Ovary (tissue), 9 donors: ENCODE results near the gene ITPR1. TPM values are rescaled to one million over a fixed set of nuclear protein-coding genes. Genes with fewer than 3 reads are reported as not detected.

Experiments
- DNase-seq, 5 donors: peaks; one replicate each; pipeline ENCODE4 v3.0.0-alpha.2; 2019 to 2020
- H3K27ac ChIP-seq, 2 donors: fragments of 200-600 bp; one replicate each; pipeline versions ENCODE4 v1.5.1 to v1.8.0; 2019 to 2022
- H3K27me3 ChIP-seq: fragments of 200-600 bp; one replicate; pipeline ENCODE4 v1.8.0; 2022
- H3K36me3 ChIP-seq: fragments of 200-600 bp; sonication (generic); one replicate; pipeline ENCODE4 v1.5.1; 2019
- H3K4me1 ChIP-seq: one replicate; pipeline ENCODE4 v1.8.1; 2013; ENCODE audit warnings: mild to moderate bottlenecking, moderate library complexity; ENCODE audit not compliant: insufficient read depth
- H3K4me3 ChIP-seq: fragments of 200-600 bp; sonication (generic); one replicate; pipeline ENCODE4 v1.5.1; 2017
- H3K9me3 ChIP-seq, 2 donors: fragments of 200-600 bp in 1 of 2; sonication (generic) in 1 of 2; one replicate each; pipeline versions ENCODE4 v1.5.1 to v1.8.1; 2013 to 2019; ENCODE audit warnings: mild to moderate bottlenecking in 1 of 2, moderate library complexity in 1 of 2
- CTCF ChIP-seq, 3 donors: fragments of 450-650 bp in 2 of 3; fragments of 200-600 bp in 1 of 3; IDR thresholded peaks; one replicate each; pipeline versions ENCODE4 v1.5.1 to v1.8.0; 2016 to 2022; ENCODE audit warnings: antibody characterized with exemption in 3 of 3, mild to moderate bottlenecking in 1 of 3
- EP300 ChIP-seq: sonication (generic); formaldehyde crosslinking; IDR thresholded peaks from one replicate; pipeline ENCODE4 v1.6.1; 2017; ENCODE audit warnings: antibody characterized with exemption
- POLR2A ChIP-seq: fragments of 450-650 bp; IDR thresholded peaks from one replicate; pipeline ENCODE4 v1.6.1; 2017; ENCODE audit warnings: antibody characterized with exemption, mild to moderate bottlenecking, moderate library complexity
- WGBS, 3 donors: extraction: QIAGEN DNeasy Blood & Tissue Kit in 1 of 3; methylation state at CpG; one replicate each; pipeline versions ENCODE4 v1.1.5 to v1.1.7; 2013 to 2017; 5-methylcytosine and 5-hydroxymethylcytosine counted together
- intact Hi-C, 4 donors: fragments of 100-400 bp; cut with DNase I; formaldehyde crosslinking; loops; one replicate each; pipeline versions ENCODE4 v1.11.0 to v1.15.1; 2022 to 2023
- polyA plus RNA-seq, 2 donors: library from polyadenylated mRNA; stranded (reverse); fragments of 200-250 nt in 1 of 2; fragments of 350-450 nt in 1 of 2; fragmentation: Illumina TruSeq in 1 of 2; extraction: RNeasy Lipid Tissue Mini Kit (QIAGEN cat#74804) in 1 of 2; gene quantifications; one replicate each; pipeline ENCODE4 v1.2.3, GENCODE V29; 2013 to 2014
- total RNA-seq, 7 donors: library from RNA; depleted of rRNA in 2 of 7; stranded (reverse); fragments of >200 nt in 2 of 7; fragmentation: NEBNext Ultra II Directional in 3 of 7; extraction: Animal tissue kit (Norgen Biotek cat#: 25700) in 3 of 7; gene quantifications; one replicate each; pipeline versions ENCODE4 v1.1.0 to v1.2.4, GENCODE V29; 2016 to 2023
- donor health status: DM: no; HTN: no; CAD: no; lungs with moderate emphysema.
- donor health status: DM: no; HTN: no; CAD: no.
- donor health status: Bipolar disorder and iron deficiency.
- donor health status: DM: yes; HTN: yes; CAD: no.
- donor health status: DM: no; HTN: no; CAD: no.
- donor health status: DM: yes; HTN: yes; CAD: no.

The ITPR1 gene
- total and polyA plus RNA-seq, 9 donors, result 59.5 to 313 (median 144) TPM

GRCh38 chr3:4895838-4896237 lies 402.7 kb downstream of the ITPR1 start:
- H3K27ac ChIP-seq, result no peak overlapping the region
- TF ChIP-seq EP300 (no peak), CTCF (IDR thresholded peaks at IDR 0.05) (no peak), POLR2A (no peak)
- H3K36me3 ChIP-seq, result no peaks in the 10 kb centered on the region
- H3K27me3 ChIP-seq, result no peaks in the 10 kb centered on the region
- H3K9me3 ChIP-seq, result no peaks in the 10 kb centered on the region
- intact Hi-C loops, result loop anchor here in 1 of 4 donors (10.0 kb wide), 1 partner anchor 59 kb away; no protein-coding TSS in a partner anchor
- 33 to 41% (median 34%) methylated on average over 3 of the region's 3 CpGs for WGBS, 3 donors
- H3K4me1 ChIP-seq, result peaks cover 7% of the 10 kb centered on the region
- H3K4me3 ChIP-seq, result no peak overlapping the region
- DNase-seq, result peak in 2 of 5 donors; percentile 35 to 44

Other genes starting within 250 kb of the ITPR1 start
- gene SETMAR, start 190.0 kb upstream of the ITPR1 start, total RNA-seq, result 10 to 100 TPM; 17.9 to 38.5 (median 28.6) TPM
- gene SETMAR, start 190.0 kb upstream of the ITPR1 start, polyA plus RNA-seq, result 10 to 100 TPM; 33.4 to 40.6 TPM
- 10 to 100 TPM; 21.3 to 57.2 (median 24.7) TPM for gene SUMF1, start 26.1 kb upstream of the ITPR1 start, total RNA-seq
- 10 to 100 TPM; 17.6 to 31.0 TPM for gene SUMF1, start 26.1 kb upstream of the ITPR1 start, polyA plus RNA-seq